MCF 10A (cell line): Measurements from ENCODE around the gene AP4E1. TPM values are rescaled to one million over a fixed set of nuclear protein-coding genes. Genes with fewer than 3 reads are reported as not detected.
"Not testable (repeated sequence)": the region's sequence is repeated elsewhere in the genome, so short reads cannot be mapped to it uniquely, and the experiment has no call there.

Experiments used
- BruUV-seq: library from RNA; stranded (reverse); fragments of 400-500 nt; replicated peaks from 2 replicates; lab custom pipeline; 2021; lab: Mats Ljungman, UMichigan
- CTCF ChIA-PET: fragments of 300-600 bp; sonication (Branson Sonifier 250); formaldehyde crosslinking; extraction: SDS; loops from one replicate; lab custom pipeline; 2021; ENCODE audit warnings: antibody characterized with exemption, inconsistent platforms; lab: Yijun Ruan, JAX
- POLR2A ChIA-PET: fragments of 300-600, 350-650 bp; sonication (Branson Sonifier 250); formaldehyde crosslinking; extraction: SDS; loops from one replicate; lab custom pipeline; 2020; ENCODE audit warnings: antibody characterized with exemption, inconsistent platforms; lab: Yijun Ruan, JAX
- DNase-seq: peaks from one replicate; pipeline ENCODE4 v3.0.0-alpha.2; 2018; ENCODE audit not compliant: unreplicated experiment
- H3K27ac Mint-ChIP-seq: one replicate; pipeline ENCODE4 v1.8.0; 2022; ENCODE audit warnings: mild to moderate bottlenecking, low read depth, mixed read lengths; ENCODE audit not compliant: unreplicated experiment
- H3K27me3 Mint-ChIP-seq: one replicate; pipeline ENCODE4 v1.8.0; 2022; ENCODE audit warnings: mixed read lengths; ENCODE audit not compliant: insufficient read depth, unreplicated experiment
- H3K36me3 Mint-ChIP-seq: one replicate; pipeline ENCODE4 v1.8.0; 2022; ENCODE audit warnings: mild to moderate bottlenecking, moderate library complexity, mixed read lengths; ENCODE audit not compliant: insufficient read depth, unreplicated experiment
- H3K4me1 Mint-ChIP-seq: one replicate; pipeline ENCODE4 v1.8.0; 2022; ENCODE audit warnings: mixed read lengths; ENCODE audit not compliant: insufficient read depth, unreplicated experiment
- H3K4me3 Mint-ChIP-seq: one replicate; pipeline ENCODE4 v1.8.0; 2022; ENCODE audit warnings: mild to moderate bottlenecking, moderate library complexity, mixed read lengths; ENCODE audit not compliant: unreplicated experiment
- H3K9me3 Mint-ChIP-seq: one replicate; pipeline ENCODE4 v1.8.0; 2022; ENCODE audit warnings: mixed read lengths; ENCODE audit not compliant: unreplicated experiment
- CTCF ChIP-seq: fragments of 200-600 bp; IDR thresholded peaks from one replicate; pipeline ENCODE4 v1.8.0; 2022; ENCODE audit warnings: antibody characterized with exemption, mild to moderate bottlenecking; ENCODE audit not compliant: unreplicated experiment
- intact Hi-C: fragments of 100-400 bp; cut with micrococcal nuclease; formaldehyde crosslinking; loops from 2 replicates; pipeline ENCODE4 v1.14.1; 2022
- total RNA-seq: library from RNA; stranded (reverse); gene quantifications from 2 replicates; pipeline ENCODE4 v1.2.3, GENCODE V29; 2022

AP4E1 gene
- total RNA-seq, 1 experiment from 2014 or later = 28.2 TPM

GRCh38 chr15:50891159-50891558 is 17.3 kb upstream of the AP4E1 start:
- Mint-ChIP-seq H3K27me3 (no peaks in the 10 kb centered on the region), H3K27ac (no peak overlapping the region), H3K4me1 (peaks cover 5% of the 10 kb centered on the region), H3K9me3 (peaks cover 7% of the 10 kb centered on the region), H3K36me3 (peaks cover 7% of the 10 kb centered on the region), H3K4me3 (no peak overlapping the region)
- DNase-seq = no peak
- BruUV-seq = no TSS peak
- intact Hi-C loops = no loop called here
- TF ChIP-seq CTCF = no peak
- CTCF ChIA-PET = interaction anchor here (0.5 to 0.7 kb wide), 3 partner anchors 15 to 348 kb away, joined by 3 read pairs; no protein-coding TSS in a partner anchor
- POLR2A ChIA-PET = interaction anchor here (1.2 kb wide), 1 partner anchor 16 kb away, joined by 4 read pairs; no protein-coding TSS in a partner anchor

- TF ChIP-seq CTCF = no peak
- Mint-ChIP-seq H3K4me3 (no peak overlapping the region), H3K27ac (no peak overlapping the region), H3K36me3 (peaks cover 6% of the 10 kb centered on the region), H3K4me1 (peaks cover 5% of the 10 kb centered on the region), H3K9me3 (peaks cover 7% of the 10 kb centered on the region), H3K27me3 (no peaks in the 10 kb centered on the region)
- intact Hi-C loops = no loop called here
- ChIA-PET POLR2A (no interaction called here), CTCF (no interaction called here)
- no peak for DNase-seq
- BruUV-seq = no TSS peak
These were observed 14.5 kb upstream of the AP4E1 start for GRCh38 chr15:50893976-50894375.

GRCh38 chr15:50901390-50901789 is 7.1 kb upstream of the AP4E1 start:
- POLR2A ChIA-PET = interaction anchor here (1.0 to 1.8 kb wide), 3 partner anchors 9 to 13 kb away, joined by 3 to 4 read pairs (median 3); no protein-coding TSS in a partner anchor
- CTCF ChIA-PET = interaction anchor here (0.7 to 1.0 kb wide), 2 partner anchors 15 to 191 kb away, joined by 3 read pairs; no protein-coding TSS in a partner anchor
- H3K4me3 Mint-ChIP-seq, H3K27ac Mint-ChIP-seq, H3K9me3 Mint-ChIP-seq, BruUV-seq, DNase-seq, H3K27me3 Mint-ChIP-seq, H3K4me1 Mint-ChIP-seq, H3K36me3 Mint-ChIP-seq, intact Hi-C loops: not testable (repeated sequence)

- no peak for TF ChIP-seq CTCF
- ChIA-PET POLR2A (interaction anchor here (1.4 to 1.9 kb wide), 2 partner anchors 17 to 20 kb away, joined by 3 to 4 read pairs; no protein-coding TSS in a partner anchor), CTCF (interaction anchor here (0.6 to 1.2 kb wide), 2 partner anchors 18 to 428 kb away, joined by 5 to 6 read pairs; no protein-coding TSS in a partner anchor)
- no peaks in the 10 kb centered on the region for H3K27me3 Mint-ChIP-seq
- peaks cover 6% of the 10 kb centered on the region for H3K36me3 Mint-ChIP-seq
- intact Hi-C loops = no loop called here
- no TSS peak for BruUV-seq
- no peak overlapping the region for H3K4me3 Mint-ChIP-seq
- H3K27ac Mint-ChIP-seq = no peak overlapping the region
- no peaks in the 10 kb centered on the region for H3K4me1 Mint-ChIP-seq
- DNase-seq = no peak
- H3K9me3 Mint-ChIP-seq = no peaks in the 10 kb centered on the region
These were observed 4.3 kb upstream of the AP4E1 start for GRCh38 chr15:50904211-50904610.
